Measurements from ENCODE around the gene PPP1CA.
A peak's percentile ranks its signal among the peaks of the same experiment; 100 is the strongest.
"Not testable (repeated sequence)": the region's sequence is repeated elsewhere in the genome, so short reads cannot be mapped to it uniquely, and the experiment has no call there.

The PPP1CA gene

GRCh38 chr11:67434395-67434881 is 32.8 kb upstream of the PPP1CA start:
- DNase-seq (ENCODE audit: low spot score): no peak

- DNase-seq (ENCODE audit: low spot score): no peak
Observed at GRCh38 chr11:67433536-67434394, 32.1 kb upstream of the PPP1CA start.

- no peak for DNase-seq (ENCODE audit: low spot score)
Observed at GRCh38 chr11:67432655-67433349, 31.1 kb upstream of the PPP1CA start.

GRCh38 chr11:67431346-67432249 is 29.9 kb upstream of the PPP1CA start:
- no peak for DNase-seq (ENCODE audit: low spot score)

- no peak for DNase-seq (ENCODE audit: low spot score)
Observed at GRCh38 chr11:67429722-67430121, 28.1 kb upstream of the PPP1CA start.

- no peak for DNase-seq (ENCODE audit: low spot score)
Observed at GRCh38 chr11:67429038-67429668, 27.5 kb upstream of the PPP1CA start.

- DNase-seq (ENCODE audit: low spot score): peak; percentile 98
Observed at GRCh38 chr11:67428052-67429001, 26.7 kb upstream of the PPP1CA start, which contains the start of gene RPS6KB2. Gene RPS6KB2, plus strand, starts transcription at chr11:67428494. Its CDS starts 52 bp downstream, at chr11:67428546.

- not testable (repeated sequence) for DNase-seq (ENCODE audit: low spot score)
Observed at GRCh38 chr11:67427364-67427859, 25.8 kb upstream of the PPP1CA start.

GRCh38 chr11:67423891-67424613 is 22.4 kb upstream of the PPP1CA start:
- DNase-seq (ENCODE audit: low spot score): no peak

- DNase-seq (ENCODE audit: low spot score): no peak
Observed at GRCh38 chr11:67423466-67423865, 21.8 kb upstream of the PPP1CA start.

- no peak for DNase-seq (ENCODE audit: low spot score)
Observed at GRCh38 chr11:67422891-67423290, 21.2 kb upstream of the PPP1CA start.

- DNase-seq (ENCODE audit: low spot score): no peak
Observed at GRCh38 chr11:67421430-67422031, 19.9 kb upstream of the PPP1CA start.

- DNase-seq (ENCODE audit: low spot score): peak; percentile 94
Observed at GRCh38 chr11:67420646-67421429, 19.2 kb upstream of the PPP1CA start.

GRCh38 chr11:67420147-67420645 is 18.5 kb upstream of the PPP1CA start:
- no peak for DNase-seq (ENCODE audit: low spot score)

- no peak for DNase-seq (ENCODE audit: low spot score)
Observed at GRCh38 chr11:67419325-67420049, 17.8 kb upstream of the PPP1CA start.

- DNase-seq (ENCODE audit: low spot score): no peak
Observed at GRCh38 chr11:67418476-67419281, 17.0 kb upstream of the PPP1CA start.

Measured in LoVo (cell line).